Common myeloid progenitor, CD34-positive (primary cell): Measurements from ENCODE around the gene RAPGEF4.

Experiments used
- CTCF ChIA-PET: fragments of 350-600 bp; sonication (Branson Sonifier 250); formaldehyde crosslinking; loops from one replicate; lab custom pipeline; 2021; ENCODE audit warnings: antibody characterized with exemption; lab: Charles Lee
- POLR2A ChIA-PET: fragments of 350-600 bp; sonication (Branson Sonifier 250); formaldehyde crosslinking; loops from one replicate; lab custom pipeline; 2021; ENCODE audit warnings: antibody characterized with exemption; lab: Charles Lee
- DNase-seq, 3 donors: peaks; one replicate each; pipeline versions ENCODE4 v3.0.0 to v3.0.0-alpha.2; 2013
- H3K27ac ChIP-seq, 2 experiments: 1 replicate in 1 of 2; 2 replicates in 1 of 2; pipeline ENCODE4 v1.7.0; 2013; ENCODE audit warnings: inconsistent platforms in 2 of 2, low read length in 2 of 2, mild to moderate bottlenecking in 2 of 2, low read depth in 1 of 2, moderate library complexity in 1 of 2; ENCODE audit not compliant: severe bottlenecking in 2 of 2, insufficient read depth in 1 of 2, poor library complexity in 1 of 2
- H3K27me3 ChIP-seq, 5 experiments: replicated peaks in 2 of 5; 1 replicate in 3 of 5; 2 replicates in 2 of 5; pipeline versions ENCODE4 v1.6.1 to v1.7.0; 2013; ENCODE audit warnings: low read length in 4 of 5, mild to moderate bottlenecking in 2 of 5, moderate library complexity in 2 of 5, inconsistent platforms in 1 of 5; ENCODE audit not compliant: insufficient read depth in 5 of 5, control insufficient read depth in 4 of 5
- H3K36me3 ChIP-seq, 4 experiments: 1 replicate in 2 of 4; 2 replicates in 2 of 4; pipeline versions ENCODE4 v1.6.1 to v1.7.0; 2013; ENCODE audit warnings: low read length in 3 of 4, control low read depth in 1 of 4, mild to moderate bottlenecking in 1 of 4; ENCODE audit not compliant: control insufficient read depth in 4 of 4, insufficient read depth in 4 of 4
- H3K4me1 ChIP-seq, 4 experiments: 1 replicate in 3 of 4; 2 replicates in 1 of 4; pipeline versions ENCODE4 v1.6.1 to v1.7.1; 2013; ENCODE audit warnings: low read length in 3 of 4, mild to moderate bottlenecking in 3 of 4, control low read depth in 1 of 4, inconsistent platforms in 1 of 4, moderate library complexity in 1 of 4; ENCODE audit not compliant: control insufficient read depth in 4 of 4, insufficient read depth in 4 of 4; ENCODE audit errors: control extremely low read depth in 1 of 4
- H3K4me3 ChIP-seq, 7 experiments: 1 replicate in 4 of 7; 2 replicates in 3 of 7; pipeline versions ENCODE4 v1.5.1 to v1.7.0; 2013; ENCODE audit warnings: mild to moderate bottlenecking in 7 of 7, low read length in 6 of 7, moderate library complexity in 6 of 7, inconsistent platforms in 2 of 7, low read depth in 2 of 7, control low read depth in 1 of 7; ENCODE audit not compliant: insufficient read depth in 4 of 7, control insufficient read depth in 1 of 7; ENCODE audit errors: extremely low read depth in 1 of 7
- H3K9me3 ChIP-seq, 5 experiments: 1 replicate in 4 of 5; 2 replicates in 1 of 5; pipeline versions ENCODE4 v1.6.1 to v1.7.1; 2013; ENCODE audit warnings: low read length in 4 of 5, mild to moderate bottlenecking in 2 of 5, inconsistent platforms in 1 of 5, low read depth in 1 of 5, moderate library complexity in 1 of 5; ENCODE audit not compliant: control insufficient read depth in 4 of 5, insufficient read depth in 2 of 5; ENCODE audit errors: control extremely low read depth in 1 of 5
- WGBS: methylation state at CpG from one replicate; pipeline ENCODE4 v1.1.5; 2013; ENCODE audit not compliant: insufficient coverage; 5-methylcytosine and 5-hydroxymethylcytosine counted together

RAPGEF4 gene

DNA sequence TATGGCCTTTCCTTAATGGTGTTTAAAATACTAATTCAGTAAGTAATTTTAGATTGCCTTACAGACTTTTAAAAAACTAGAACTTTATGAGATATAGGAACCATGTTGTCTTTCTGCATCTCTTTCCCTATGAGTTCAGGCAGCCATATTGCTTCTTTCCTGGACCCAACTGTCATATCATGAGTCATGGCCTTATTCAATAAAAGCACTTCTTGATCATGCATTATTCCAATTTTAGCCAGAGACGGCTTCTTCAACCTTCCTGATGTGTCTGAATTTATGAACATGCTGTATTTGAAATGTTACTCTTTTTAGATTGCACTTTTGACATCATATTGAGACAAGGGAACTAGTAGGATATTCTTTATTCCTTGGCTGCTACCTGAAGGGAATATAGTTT lies 274.6 kb downstream of the RAPGEF4 start:
- H3K27ac ChIP-seq, result no peak overlapping the region
- no peak for DNase-seq
- H3K36me3 ChIP-seq, result no peaks in the 10 kb centered on the region
- H3K9me3 ChIP-seq, result no peaks in the 10 kb centered on the region
- ChIA-PET POLR2A (no interaction called here), CTCF (interaction anchor here (2.3 kb wide), 1 partner anchor 200 kb away, joined by 5 read pairs; no protein-coding TSS in a partner anchor)
- peaks cover 0 to 3% (median 0%) of the 10 kb centered on the region in 5 experiments for H3K27me3 ChIP-seq
- H3K4me1 ChIP-seq, result no peaks in the 10 kb centered on the region
- WGBS, result no CpG with 5 or more reads among the region's 1 CpG
- H3K4me3 ChIP-seq, result no peak overlapping the region

- ChIA-PET CTCF (interaction anchor here (1.2 to 1.6 kb wide), 2 partner anchors 10 to 11 kb away, joined by 5 to 6 read pairs; no protein-coding TSS in a partner anchor), POLR2A (no interaction called here)
- Histone ChIP-seq H3K4me3 (no peak overlapping the region), H3K27ac (no peak overlapping the region), H3K27me3 (peaks cover 0 to 1% (median 0%) of the 10 kb centered on the region in 5 experiments), H3K9me3 (no peaks in the 10 kb centered on the region), H3K4me1 (no peaks in the 10 kb centered on the region), H3K36me3 (no peaks in the 10 kb centered on the region)
- no peak for DNase-seq
- 96% methylated on average over 2 of the region's 2 CpGs for WGBS
Measured at GRCh38 chr2:173016451-173016850, 280.8 kb downstream of the RAPGEF4 start.

- Histone ChIP-seq H3K9me3 (no peaks in the 10 kb centered on the region), H3K27ac (no peak overlapping the region), H3K4me3 (no peak overlapping the region), H3K4me1 (no peaks in the 10 kb centered on the region), H3K36me3 (no peaks in the 10 kb centered on the region), H3K27me3 (peaks cover 0 to 2% (median 0%) of the 10 kb centered on the region in 5 experiments)
- no peak for DNase-seq
- WGBS, result 97% methylated on average over 3 of the region's 6 CpGs
- ChIA-PET CTCF (interaction anchor here (1.0 to 1.6 kb wide), 5 partner anchors 8 to 193 kb away, joined by 3 to 6 read pairs (median 3); no protein-coding TSS in a partner anchor), POLR2A (no interaction called here)
Measured at GRCh38 chr2:173017646-173018420, 282.2 kb downstream of the RAPGEF4 start.

- ChIA-PET POLR2A (no interaction called here), CTCF (no interaction called here)
- no peaks in the 10 kb centered on the region for H3K4me1 ChIP-seq
- H3K4me3 ChIP-seq, result no peak overlapping the region
- H3K9me3 ChIP-seq, result no peaks in the 10 kb centered on the region
- DNase-seq, result no peak
- peaks cover 0 to 6% (median 0%) of the 10 kb centered on the region in 5 experiments for H3K27me3 ChIP-seq
- H3K27ac ChIP-seq, result no peak overlapping the region
- H3K36me3 ChIP-seq, result no peaks in the 10 kb centered on the region
Measured at GRCh38 chr2:173019755-173020154, 284.1 kb downstream of the RAPGEF4 start.

GRCh38 chr2:173021939-173022371 lies 286.3 kb downstream of the RAPGEF4 start:
- POLR2A ChIA-PET, result no interaction called here
- CTCF ChIA-PET, result interaction anchor here (1.5 to 13.6 kb wide), 2 partner anchors 9 to 189 kb away, joined by 4 to 318 read pairs; no protein-coding TSS in a partner anchor
- WGBS, result 74% methylated on average over 7 of the region's 9 CpGs

GRCh38 chr2:173023718-173024117 lies 288.1 kb downstream of the RAPGEF4 start:
- 93% methylated on average over 2 of the region's 5 CpGs for WGBS
- no peak overlapping the region for H3K27ac ChIP-seq
- H3K27me3 ChIP-seq, result peaks cover 0 to 6% (median 0%) of the 10 kb centered on the region in 5 experiments
- no peaks in the 10 kb centered on the region for H3K36me3 ChIP-seq
- no peak overlapping the region for H3K4me3 ChIP-seq
- ChIA-PET CTCF (interaction anchor here (13.6 kb wide), 1 partner anchor 187 kb away, joined by 318 read pairs; no protein-coding TSS in a partner anchor), POLR2A (no interaction called here)
- H3K4me1 ChIP-seq, result peaks cover 0 to 3% (median 0%) of the 10 kb centered on the region in 4 experiments
- H3K9me3 ChIP-seq, result no peaks in the 10 kb centered on the region
- no peak for DNase-seq

More at GRCh38 chr2:173021939-173022371, 286.3 kb downstream of the RAPGEF4 start:
- H3K4me3 ChIP-seq, result no peak overlapping the region
- H3K4me1 ChIP-seq, result no peaks in the 10 kb centered on the region
- peaks cover 0 to 4% (median 0%) of the 10 kb centered on the region in 5 experiments for H3K27me3 ChIP-seq
- no peaks in the 10 kb centered on the region for H3K9me3 ChIP-seq
- no peak overlapping the region for H3K27ac ChIP-seq
- H3K36me3 ChIP-seq, result no peaks in the 10 kb centered on the region
- DNase-seq, result peak in 1 of 3 donors; percentile 5

DNA sequence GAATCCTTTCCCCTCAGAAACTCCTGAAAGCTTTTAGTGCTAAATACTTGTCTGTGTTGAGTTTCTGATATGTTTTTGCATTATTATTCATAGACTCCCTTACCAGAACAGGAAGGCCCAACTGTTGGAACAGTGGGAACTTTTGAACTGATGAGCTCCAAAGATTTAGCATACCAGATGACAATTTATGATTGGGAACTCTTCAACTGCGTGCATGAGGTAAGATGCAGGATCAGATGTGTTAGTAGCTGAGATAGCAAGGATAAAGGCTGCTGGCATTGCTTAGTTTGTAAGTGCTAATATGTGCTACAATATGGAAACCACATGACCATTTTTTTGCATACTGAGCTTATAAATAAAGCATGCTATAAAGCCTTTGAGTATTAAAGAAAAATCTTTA lies 290.8 kb downstream of the RAPGEF4 start:
- H3K27me3 ChIP-seq, result peaks cover 0 to 6% (median 0%) of the 10 kb centered on the region in 5 experiments
- no CpG with 5 or more reads among the region's 1 CpG for WGBS

More for the DNA sequence above, 290.8 kb downstream of the RAPGEF4 start:
- ChIA-PET CTCF (interaction anchor here (0.7 to 13.6 kb wide), 12 partner anchors 10 to 1313 kb away, joined by 3 to 318 read pairs (median 4); no protein-coding TSS in a partner anchor), POLR2A (no interaction called here)
- Histone ChIP-seq H3K4me3 (no peak overlapping the region), H3K27ac (no peak overlapping the region), H3K36me3 (no peaks in the 10 kb centered on the region), H3K9me3 (no peaks in the 10 kb centered on the region), H3K4me1 (peaks cover 0 to 3% (median 0%) of the 10 kb centered on the region in 4 experiments)
- no peak for DNase-seq
